Right atrium auricular region (tissue), 2 donors: ENCODE measurements around the gene MEIS1. TPM values are rescaled to one million over a fixed set of nuclear protein-coding genes. Genes with fewer than 3 reads are reported as not detected.

Experiments
- DNase-seq: peaks from one replicate; pipeline ENCODE4 v3.0.0-alpha.2; 2019; ENCODE audit warnings: low spot score
- H3K27ac ChIP-seq, 2 donors: fragments of 200-600 bp; sonication (generic); 1 replicate in 1 of 2; 2 replicates in 1 of 2; pipeline ENCODE4 v1.5.1; 2016 to 2019
- H3K27me3 ChIP-seq, 2 donors: fragments of 200-600 bp; sonication (generic); one replicate each; pipeline versions ENCODE4 v1.5.1 to v1.6.0; 2017 to 2019
- H3K36me3 ChIP-seq: fragments of 200-600 bp; sonication (generic); one replicate; pipeline ENCODE4 v1.5.1; 2016
- H3K4me1 ChIP-seq, 2 donors: fragments of 200-600 bp; sonication (generic); one replicate each; pipeline versions ENCODE4 v1.5.1 to v1.6.0; 2017 to 2019
- H3K4me3 ChIP-seq, 2 donors: fragments of 200-600 bp; sonication (generic); 1 replicate in 1 of 2; 2 replicates in 1 of 2; pipeline ENCODE4 v1.5.1; 2017 to 2019; ENCODE audit warnings: mild to moderate bottlenecking in 1 of 2, moderate library complexity in 1 of 2
- H3K9me3 ChIP-seq, 2 donors: fragments of 200-600 bp; sonication (generic); one replicate each; pipeline ENCODE4 v1.5.1; 2019
- total RNA-seq, 2 donors: library from RNA; depleted of rRNA; stranded (reverse); fragments of >200 nt; gene quantifications; one replicate each; pipeline ENCODE4 v1.1.0, GENCODE V29; 2016
- TF ChIP-seq, protein P1 (sequence below), 2 donors: fragments of 200-600 bp; sonication (generic); IDR thresholded peaks; one replicate each; pipeline ENCODE4 v1.5.1; 2019; ENCODE audit warnings: antibody characterized with exemption in 2 of 2

MEIS1 gene
- total RNA-seq, 2 donors from 2014 or later: 13.6 to 16.7 TPM

DNA sequence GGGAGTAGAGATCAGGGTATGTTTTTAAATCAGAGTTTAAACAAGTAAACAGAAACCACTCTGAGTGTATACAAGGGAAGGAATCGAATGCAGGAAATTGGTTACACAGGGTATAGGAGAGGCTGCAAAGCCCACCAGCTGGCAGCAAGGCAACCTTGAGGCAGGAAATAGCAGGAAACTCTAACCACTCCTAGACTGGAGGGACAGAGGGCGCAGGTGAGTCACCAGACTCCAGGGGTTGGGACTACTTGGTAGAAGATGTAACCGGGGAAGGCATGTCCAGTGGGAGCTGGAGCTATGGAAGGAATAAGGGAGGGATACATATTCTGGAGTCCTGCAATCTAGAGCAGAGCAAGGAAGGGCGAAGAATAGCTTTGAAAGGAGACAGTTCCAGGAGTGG is 152.3 kb downstream of the MEIS1 start:
- DNase-seq: no peak
- TF ChIP-seq, protein P1, sequence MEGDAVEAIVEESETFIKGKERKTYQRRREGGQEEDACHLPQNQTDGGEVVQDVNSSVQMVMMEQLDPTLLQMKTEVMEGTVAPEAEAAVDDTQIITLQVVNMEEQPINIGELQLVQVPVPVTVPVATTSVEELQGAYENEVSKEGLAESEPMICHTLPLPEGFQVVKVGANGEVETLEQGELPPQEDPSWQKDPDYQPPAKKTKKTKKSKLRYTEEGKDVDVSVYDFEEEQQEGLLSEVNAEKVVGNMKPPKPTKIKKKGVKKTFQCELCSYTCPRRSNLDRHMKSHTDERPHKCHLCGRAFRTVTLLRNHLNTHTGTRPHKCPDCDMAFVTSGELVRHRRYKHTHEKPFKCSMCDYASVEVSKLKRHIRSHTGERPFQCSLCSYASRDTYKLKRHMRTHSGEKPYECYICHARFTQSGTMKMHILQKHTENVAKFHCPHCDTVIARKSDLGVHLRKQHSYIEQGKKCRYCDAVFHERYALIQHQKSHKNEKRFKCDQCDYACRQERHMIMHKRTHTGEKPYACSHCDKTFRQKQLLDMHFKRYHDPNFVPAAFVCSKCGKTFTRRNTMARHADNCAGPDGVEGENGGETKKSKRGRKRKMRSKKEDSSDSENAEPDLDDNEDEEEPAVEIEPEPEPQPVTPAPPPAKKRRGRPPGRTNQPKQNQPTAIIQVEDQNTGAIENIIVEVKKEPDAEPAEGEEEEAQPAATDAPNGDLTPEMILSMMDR (IDR thresholded peaks at IDR 0.05): peak in 1 of 2 donors; percentile 15
- no peaks in the 10 kb centered on the region for H3K36me3 ChIP-seq
- H3K9me3 ChIP-seq: no peaks in the 10 kb centered on the region
- H3K27me3 ChIP-seq: peaks cover 11 to 17% of the 10 kb centered on the region in 2 donors
- no peaks in the 10 kb centered on the region for H3K4me1 ChIP-seq
- no peak overlapping the region for H3K27ac ChIP-seq
- no peak overlapping the region for H3K4me3 ChIP-seq

- Histone ChIP-seq H3K36me3 (no peaks in the 10 kb centered on the region), H3K4me3 (no peak overlapping the region), H3K27me3 (no peaks in the 10 kb centered on the region), H3K4me1 (no peaks in the 10 kb centered on the region), H3K9me3 (no peaks in the 10 kb centered on the region), H3K27ac (no peak overlapping the region)
- DNase-seq: no peak
- TF ChIP-seq, protein P1 (IDR thresholded peaks at IDR 0.05): no peak
These were observed 159.1 kb downstream of the MEIS1 start for GRCh38 chr2:66594001-66594400.

DNA sequence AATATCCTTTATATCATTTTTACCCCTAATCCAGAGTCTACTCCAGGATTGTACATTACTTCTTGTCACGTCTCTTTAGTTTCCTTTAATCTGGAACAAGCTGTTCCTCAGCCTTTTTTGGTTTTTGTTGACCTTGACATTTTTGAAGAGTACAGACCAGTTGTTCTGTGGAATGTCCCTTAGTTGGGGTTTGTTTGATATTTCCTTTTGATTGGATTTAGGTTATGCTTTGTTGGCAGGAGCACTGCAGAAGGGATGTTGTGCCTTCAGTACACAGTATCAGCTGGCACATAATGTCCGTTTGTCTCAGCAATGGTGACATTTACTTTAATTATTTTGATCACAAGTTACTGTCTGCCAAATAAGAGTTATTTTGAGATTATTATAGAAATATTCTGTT is 160.6 kb downstream of the MEIS1 start:
- H3K27ac ChIP-seq: no peak overlapping the region

DNA sequence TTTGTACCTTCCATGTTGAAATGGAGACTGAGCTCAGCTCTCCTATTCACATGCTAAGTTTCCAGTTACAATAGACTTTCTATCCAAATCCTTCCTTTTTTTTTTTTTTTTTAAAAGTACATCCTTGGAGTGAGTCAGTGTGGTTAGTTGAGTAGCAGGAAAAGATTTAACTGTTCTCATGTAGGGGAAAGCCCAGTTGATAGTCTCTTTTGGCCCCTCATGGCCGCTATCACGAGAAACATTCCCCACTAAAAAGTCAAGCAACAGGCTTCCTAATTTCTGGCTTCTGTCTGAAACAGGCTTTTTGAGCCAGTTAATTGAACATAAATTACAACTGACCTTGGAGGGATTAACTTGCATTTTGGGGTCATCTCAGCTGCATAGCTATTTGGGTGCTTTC is 161.3 kb downstream of the MEIS1 start:
- Histone ChIP-seq H3K36me3 (no peaks in the 10 kb centered on the region), H3K27me3 (no peaks in the 10 kb centered on the region), H3K4me1 (no peaks in the 10 kb centered on the region), H3K9me3 (no peaks in the 10 kb centered on the region), H3K27ac (no peak overlapping the region), H3K4me3 (no peak overlapping the region)
- TF ChIP-seq, protein P1 (IDR thresholded peaks at IDR 0.05): no peak
- no peak for DNase-seq

More for the DNA sequence above, 160.6 kb downstream of the MEIS1 start:
- Histone ChIP-seq H3K27me3 (no peaks in the 10 kb centered on the region), H3K4me3 (no peak overlapping the region), H3K4me1 (no peaks in the 10 kb centered on the region), H3K9me3 (no peaks in the 10 kb centered on the region), H3K36me3 (no peaks in the 10 kb centered on the region)
- no peak for DNase-seq
- TF ChIP-seq, protein P1 (IDR thresholded peaks at IDR 0.05): no peak

DNA sequence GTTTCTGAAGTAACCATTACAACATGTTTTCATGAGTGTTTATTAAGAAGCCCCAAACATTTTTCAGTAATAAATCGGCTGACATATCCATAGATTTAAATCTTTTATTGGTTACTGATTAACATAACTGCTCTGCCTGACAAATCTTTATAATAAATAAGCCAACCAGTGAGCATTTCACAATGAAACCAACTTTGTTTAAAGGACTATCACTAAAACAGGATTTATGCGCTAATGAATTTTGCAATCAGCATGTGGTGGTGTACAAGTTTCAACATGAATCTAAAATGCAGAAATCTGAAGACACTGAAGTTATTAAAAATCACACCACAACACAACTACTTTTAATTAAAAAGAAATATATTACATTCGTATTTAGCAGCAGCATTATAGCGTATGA is 166.7 kb downstream of the MEIS1 start:
- Histone ChIP-seq H3K9me3 (no peaks in the 10 kb centered on the region), H3K4me3 (no peak overlapping the region), H3K27ac (no peak overlapping the region), H3K36me3 (no peaks in the 10 kb centered on the region), H3K27me3 (no peaks in the 10 kb centered on the region), H3K4me1 (no peaks in the 10 kb centered on the region)
- TF ChIP-seq, protein P1 (IDR thresholded peaks at IDR 0.05): no peak
- no peak for DNase-seq

GRCh38 chr2:66602341-66602740 is 167.4 kb downstream of the MEIS1 start:
- Histone ChIP-seq H3K4me3 (no peak overlapping the region), H3K36me3 (no peaks in the 10 kb centered on the region), H3K27me3 (no peaks in the 10 kb centered on the region), H3K27ac (no peak overlapping the region), H3K9me3 (no peaks in the 10 kb centered on the region), H3K4me1 (no peaks in the 10 kb centered on the region)
- no peak for DNase-seq
- TF ChIP-seq, protein P1 (IDR thresholded peaks at IDR 0.05): no peak
